HG03064 (cell line): ENCODE data around the gene ERC2.

Source experiments
- ATAC-seq: cut with Tn5 transposase; IDR thresholded peaks from one replicate; pipeline ENCODE4 v1.9.1; 2021; ENCODE audit warnings: low read depth; ENCODE audit not compliant: unreplicated experiment

Gene ERC2

DNA sequence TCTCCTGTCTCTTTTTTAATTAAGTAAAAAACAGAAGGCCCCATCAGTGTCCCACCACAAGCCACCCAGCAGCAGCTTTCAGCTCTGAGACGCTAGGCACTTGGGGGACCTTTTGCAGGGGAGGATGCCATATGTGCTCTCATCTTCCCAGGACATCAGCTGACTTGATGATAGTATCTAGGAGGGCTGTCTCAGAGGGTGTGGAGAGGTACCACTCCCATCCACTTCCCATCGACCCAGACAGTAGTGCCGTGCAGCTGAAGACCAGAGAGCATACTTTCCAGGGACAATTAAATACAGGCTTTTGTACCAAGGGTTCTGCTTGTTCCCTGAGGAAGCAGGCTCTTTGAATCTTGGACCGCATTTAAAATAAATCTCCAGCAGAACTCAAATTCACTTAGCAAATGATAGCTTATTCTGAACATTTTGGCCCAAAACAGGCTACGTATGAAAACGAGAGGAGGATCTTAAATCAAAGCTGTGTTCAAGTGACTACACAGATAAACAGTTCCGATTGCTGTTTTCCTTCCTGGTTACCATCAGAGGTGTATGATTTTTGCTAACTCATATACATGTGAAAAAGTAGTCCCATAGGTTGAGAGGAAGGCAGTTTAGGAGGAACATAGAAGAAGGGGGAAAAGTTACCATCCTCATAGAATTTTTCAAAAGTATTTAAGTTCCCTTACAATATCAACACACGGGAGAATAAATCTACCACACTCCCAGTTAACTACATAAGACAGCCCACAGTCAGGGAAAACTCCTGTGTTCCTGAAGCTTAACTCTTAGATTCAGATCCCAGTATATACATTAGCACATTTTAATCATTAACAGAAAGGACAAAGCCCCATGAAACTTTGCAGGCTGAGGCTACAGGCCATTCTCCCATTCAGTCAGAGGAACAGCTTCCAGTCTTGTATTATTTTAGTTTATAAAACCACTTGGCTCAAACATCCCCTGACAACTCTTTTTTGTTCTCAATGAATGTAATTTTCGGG, 990.7 kb downstream of the ERC2 start:
- no peak for ATAC-seq

DNA sequence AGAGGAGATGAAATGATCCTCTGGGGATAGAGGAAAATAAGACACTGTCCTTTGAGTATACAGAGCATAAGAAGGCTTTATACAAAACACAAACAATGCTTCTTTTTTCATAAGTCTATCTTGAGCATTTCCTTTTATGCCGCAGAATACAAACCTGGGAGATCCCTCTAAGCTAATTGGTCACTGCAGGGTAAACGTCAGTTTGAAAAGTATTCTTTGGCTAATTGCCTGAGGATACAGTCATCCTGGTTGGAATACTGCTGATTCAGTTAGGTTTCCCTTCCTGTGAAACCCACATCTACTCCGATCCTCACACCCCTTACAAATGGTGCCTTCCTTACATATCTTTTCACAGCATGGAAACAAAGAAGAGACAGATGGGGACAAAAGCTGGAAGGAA, 991.8 kb downstream of the ERC2 start:
- no peak for ATAC-seq

DNA sequence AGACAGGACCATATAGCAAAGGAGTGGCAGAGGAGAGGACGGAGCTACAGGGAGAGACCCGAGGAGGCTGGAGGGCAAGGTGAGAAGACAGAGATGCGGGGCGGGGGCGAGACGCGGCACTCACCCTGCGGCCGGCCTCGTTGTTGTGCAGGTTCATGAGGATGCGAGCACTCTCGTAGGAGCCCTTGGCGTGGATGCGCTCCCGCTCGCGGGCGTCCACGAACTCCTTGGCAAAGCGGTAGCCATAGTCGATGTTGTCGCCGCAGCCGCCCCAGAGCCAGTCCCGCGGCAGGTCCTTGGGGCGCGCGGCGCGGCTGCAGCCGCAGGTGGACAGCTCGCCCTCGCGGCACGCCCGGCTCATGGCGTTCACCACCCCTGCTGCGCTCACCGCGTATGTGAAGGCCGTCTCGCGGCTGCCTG, 994.0 kb downstream of the ERC2 start:
- no peak for ATAC-seq

DNA sequence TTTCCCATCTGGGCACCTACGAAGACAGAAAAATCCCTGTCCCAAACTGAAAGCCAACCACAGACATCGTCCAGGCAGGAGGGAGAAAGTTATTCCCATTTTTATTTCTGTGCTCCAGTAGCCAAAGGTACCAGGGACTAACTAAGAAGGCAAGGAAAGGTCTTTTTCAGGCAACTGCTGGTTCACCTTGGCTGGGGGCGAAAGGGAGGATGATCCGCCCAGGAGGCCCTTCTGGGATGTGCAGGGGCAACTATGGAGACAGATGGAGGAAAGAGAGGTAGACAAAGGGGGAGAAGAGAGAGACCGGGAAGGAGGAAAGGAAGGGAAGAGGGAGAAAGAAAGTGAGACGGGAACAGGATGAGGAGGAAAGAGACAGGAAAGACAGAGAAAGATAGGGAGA, 994.5 kb downstream of the ERC2 start:
- no peak for ATAC-seq

DNA sequence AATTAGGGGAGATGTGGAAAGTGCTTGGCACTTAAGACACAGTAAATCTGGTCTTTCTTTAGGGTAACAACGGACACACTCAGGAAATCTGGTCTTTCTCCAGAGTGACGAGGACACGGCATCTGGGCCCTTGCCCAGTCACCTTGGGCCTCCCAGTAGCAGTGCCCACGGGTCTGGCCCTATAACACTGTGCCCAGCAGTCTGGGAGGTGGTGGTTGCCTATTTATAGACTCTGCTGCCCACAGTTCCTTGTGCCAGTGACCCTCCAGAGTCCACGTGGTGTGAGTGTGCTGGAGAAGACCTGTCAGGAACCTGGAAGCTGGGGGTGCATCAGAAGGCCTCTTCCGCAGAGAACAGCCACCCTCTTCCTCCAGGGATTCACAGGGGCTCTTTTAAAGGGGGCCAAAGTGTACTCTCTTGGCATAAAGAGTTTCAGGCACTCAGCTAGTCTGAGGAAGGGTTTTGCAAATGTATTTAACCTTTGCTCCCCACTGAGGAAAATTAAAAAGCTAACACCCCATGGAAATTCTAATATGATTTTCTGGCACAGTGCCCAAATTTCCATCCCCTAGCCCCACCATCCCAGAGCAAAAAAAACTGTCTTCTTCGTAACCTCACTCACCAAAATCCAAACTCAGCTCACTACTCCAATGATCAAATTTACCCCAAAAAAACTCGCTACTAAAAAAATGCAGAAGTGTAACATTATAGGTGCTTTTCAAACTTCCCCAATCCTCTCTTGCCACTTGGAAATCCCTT, 996.6 kb downstream of the ERC2 start:
- no peak for ATAC-seq

DNA sequence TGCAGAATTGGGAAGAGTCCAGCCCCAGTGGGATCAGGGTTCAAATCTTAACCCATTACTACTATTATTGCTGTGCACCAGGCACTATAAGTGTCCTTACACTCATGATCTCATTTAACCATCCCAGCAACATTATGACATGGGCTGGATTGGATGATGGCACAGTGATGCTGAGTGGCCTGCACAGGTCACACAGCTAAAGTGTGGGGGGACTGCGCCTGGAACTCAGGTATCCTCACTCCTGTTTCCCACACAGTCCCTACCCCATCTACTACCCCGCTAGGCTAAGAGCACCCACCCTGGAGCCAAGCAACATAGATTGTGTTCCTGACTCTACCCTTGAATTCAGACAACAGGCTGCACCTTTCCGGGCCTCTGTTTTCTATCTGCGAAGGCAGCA, 997.2 kb downstream of the ERC2 start:
- ATAC-seq = no peak

DNA sequence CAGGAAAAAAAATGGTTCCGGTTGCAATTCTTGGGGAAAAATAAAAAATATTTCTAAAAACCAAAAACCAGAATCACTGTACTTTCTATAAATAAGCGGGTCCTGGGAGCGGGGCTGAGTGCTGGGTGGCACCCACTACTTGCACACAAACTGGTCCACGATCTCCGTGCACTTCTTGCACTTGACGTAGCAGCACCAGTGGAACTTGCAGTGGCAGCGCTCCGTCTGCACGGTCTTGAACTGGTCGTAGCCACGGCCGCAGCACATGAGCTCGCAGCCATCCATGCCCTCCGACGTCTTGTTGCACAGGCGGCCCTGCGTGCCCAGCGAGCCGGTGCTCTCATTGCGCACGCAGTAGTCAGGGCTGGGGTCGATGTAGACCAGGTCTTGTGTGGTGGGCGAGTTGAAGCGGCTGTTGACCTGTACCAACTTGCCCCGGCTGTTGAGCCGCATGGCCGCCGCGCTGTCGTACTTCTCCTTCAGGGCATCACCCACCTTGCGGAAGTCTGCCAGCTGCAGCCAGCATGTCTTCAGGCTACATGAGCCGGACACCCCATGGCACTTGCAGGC, 998.2 kb downstream of the ERC2 start:
- no peak for ATAC-seq

DNA sequence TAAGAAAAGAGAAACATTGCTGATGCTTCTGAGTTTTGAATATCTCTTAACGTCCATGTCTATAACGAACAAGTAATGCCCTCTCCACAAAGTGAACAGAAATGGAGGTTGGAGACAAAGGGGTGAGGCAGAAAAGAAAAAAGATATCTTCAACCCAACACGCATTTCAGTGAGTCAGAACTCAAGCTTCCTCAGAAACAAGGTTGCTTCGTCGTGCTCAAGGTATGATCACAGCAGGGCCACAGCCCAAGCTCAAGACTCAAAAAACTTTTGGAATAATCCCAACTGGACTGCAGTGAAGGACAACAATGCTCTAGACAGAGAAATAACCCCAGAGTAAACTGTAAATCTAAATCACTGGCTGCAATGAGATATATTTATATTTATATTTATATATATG, 1000.0 kb downstream of the ERC2 start:
- ATAC-seq = no peak

DNA sequence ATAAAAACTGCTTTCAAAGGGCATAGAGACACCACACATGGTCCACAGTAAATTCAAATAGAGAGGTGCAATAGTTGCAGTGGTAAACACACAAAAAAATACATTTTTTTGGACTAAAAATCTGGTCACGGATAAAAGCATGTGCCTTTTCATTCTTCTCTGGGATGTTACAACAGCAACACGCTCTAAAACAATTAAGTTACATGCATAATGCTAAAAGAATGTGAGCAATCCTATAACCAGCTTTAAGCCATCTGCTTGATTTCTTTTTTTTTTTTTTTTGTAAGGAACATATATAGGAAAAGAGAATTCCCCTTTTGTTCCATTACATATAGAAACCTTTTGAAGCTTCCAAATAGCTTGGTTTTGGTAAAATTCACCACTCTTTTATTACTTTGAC, 1001.2 kb downstream of the ERC2 start:
- no peak for ATAC-seq

DNA sequence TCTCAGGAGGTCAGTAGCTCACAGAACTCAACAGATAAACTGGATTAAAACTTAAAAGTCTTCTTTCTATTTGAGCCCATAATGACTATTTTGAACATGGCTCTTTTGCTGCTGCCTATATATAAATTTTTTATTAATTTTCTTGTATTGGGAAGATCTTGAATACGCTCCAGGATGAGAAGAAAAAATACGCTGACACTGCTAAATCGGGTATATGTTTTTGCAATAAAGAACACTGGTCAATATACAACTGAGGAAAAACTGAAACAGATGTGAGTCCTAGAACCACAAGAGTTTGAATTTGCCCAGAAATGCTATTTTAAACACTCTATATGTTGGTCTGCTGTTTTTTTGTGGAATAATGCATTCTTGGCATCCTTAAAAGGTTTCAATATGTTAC, 1001.7 kb downstream of the ERC2 start:
- no peak for ATAC-seq

DNA sequence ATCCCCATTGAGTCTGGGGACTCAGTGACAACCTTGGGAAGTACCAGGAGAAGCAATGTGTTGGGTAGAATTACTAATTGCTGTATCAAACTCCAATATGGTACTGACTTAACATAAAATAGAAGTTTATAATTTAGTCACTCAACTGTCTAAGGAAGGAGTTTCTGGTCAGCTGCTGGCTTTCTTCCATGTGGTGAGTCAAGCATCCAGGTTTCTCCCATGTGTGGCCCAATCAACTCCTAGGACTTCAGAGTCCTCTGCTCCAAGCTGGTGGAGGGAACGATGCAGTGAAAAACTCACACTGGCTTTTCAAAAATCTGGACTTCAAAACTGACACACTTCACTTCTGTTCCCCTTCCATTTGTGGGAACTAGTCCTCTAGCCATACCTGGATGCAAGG, 1006.4 kb downstream of the ERC2 start:
- ATAC-seq = no peak

DNA sequence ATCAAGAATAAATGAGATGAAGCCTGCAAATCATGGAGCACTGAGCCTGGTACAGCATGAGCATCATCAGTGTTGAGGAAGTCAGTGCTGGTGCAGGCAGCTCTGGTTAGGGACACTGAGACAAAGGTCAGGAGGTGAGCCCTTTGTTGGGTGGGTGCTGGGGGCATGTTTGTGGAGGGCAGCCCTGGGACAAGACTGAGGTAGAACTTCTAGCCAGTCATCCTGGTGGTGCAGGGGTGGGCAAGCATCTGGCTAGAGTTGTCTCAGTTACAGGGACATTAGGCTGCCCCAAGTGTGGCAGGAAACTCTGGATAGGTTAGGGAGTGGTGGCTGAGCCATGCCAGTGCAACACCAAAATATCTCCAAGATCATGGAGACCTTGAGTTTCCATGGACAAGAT, 1008.4 kb downstream of the ERC2 start:
- ATAC-seq = no peak
